ENCODE results near the gene PYM1.

DNA sequence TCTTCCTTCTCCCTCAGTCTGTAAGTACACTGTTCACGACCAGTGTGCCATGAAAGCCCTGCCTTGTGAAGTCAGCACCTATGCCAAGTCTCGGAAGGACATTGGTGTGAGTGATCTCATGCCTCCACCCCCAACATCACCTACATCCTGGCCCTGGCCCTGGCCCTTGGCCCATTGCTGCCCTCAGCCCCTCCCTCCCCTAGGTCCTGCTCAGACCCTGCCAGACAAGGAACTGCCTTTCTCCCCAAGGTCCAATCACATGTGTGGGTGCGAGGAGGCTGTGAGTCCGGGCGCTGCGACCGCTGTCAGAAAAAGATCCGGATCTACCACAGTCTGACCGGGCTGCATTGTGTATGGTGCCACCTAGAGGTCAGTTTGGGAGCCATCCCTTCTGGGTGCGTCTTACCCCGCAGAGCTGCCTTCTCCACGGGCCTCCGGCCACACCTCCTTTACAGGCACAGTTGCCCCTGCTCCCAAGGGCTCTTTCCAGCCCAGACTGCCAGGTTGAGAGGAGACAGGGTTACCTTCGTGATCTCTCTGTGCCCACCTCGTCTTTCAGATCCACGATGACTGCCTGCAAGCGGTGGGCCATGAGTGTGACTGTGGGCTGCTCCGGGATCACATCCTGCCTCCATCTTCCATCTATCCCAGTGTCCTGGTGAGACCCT is 12.5 kb upstream of the PYM1 start:
- TF ChIP-seq, protein P1, sequence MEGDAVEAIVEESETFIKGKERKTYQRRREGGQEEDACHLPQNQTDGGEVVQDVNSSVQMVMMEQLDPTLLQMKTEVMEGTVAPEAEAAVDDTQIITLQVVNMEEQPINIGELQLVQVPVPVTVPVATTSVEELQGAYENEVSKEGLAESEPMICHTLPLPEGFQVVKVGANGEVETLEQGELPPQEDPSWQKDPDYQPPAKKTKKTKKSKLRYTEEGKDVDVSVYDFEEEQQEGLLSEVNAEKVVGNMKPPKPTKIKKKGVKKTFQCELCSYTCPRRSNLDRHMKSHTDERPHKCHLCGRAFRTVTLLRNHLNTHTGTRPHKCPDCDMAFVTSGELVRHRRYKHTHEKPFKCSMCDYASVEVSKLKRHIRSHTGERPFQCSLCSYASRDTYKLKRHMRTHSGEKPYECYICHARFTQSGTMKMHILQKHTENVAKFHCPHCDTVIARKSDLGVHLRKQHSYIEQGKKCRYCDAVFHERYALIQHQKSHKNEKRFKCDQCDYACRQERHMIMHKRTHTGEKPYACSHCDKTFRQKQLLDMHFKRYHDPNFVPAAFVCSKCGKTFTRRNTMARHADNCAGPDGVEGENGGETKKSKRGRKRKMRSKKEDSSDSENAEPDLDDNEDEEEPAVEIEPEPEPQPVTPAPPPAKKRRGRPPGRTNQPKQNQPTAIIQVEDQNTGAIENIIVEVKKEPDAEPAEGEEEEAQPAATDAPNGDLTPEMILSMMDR (IDR thresholded peaks at IDR 0.05; ENCODE audit: low read length) = peak; percentile 87
- no peak for TF ChIP-seq EZH2 (IDR thresholded peaks at IDR 0.05; ENCODE audit: borderline replicate concordance, low read length)

Data from OCI-LY1 (cell line).